Left colon (tissue), 2 donors: ENCODE measurements around the gene DNAH17. TPM values are rescaled to one million over a fixed set of nuclear protein-coding genes. Genes with fewer than 3 reads are reported as not detected.

ENCODE experiments used
- ATAC-seq: fragments of 200-7000 bp; cut with Tn5 transposase; one replicate; pipeline ENCODE4 v1.9.1; 2020; ENCODE audit warnings: mild to moderate bottlenecking, moderate library complexity
- DNase-seq, 2 donors: peaks; one replicate each; pipeline ENCODE4 v3.0.0-alpha.2; 2020
- intact Hi-C, 2 donors: fragments of 100-400 bp; cut with DNase I in 1 of 2; cut with micrococcal nuclease in 1 of 2; formaldehyde crosslinking; loops; one replicate each; pipeline versions ENCODE4 v1.11.2 to v1.14.0; 2022; cut with DNase I, micrococcal nuclease
- total RNA-seq, 2 donors: library from RNA; stranded (reverse); fragmentation: NEBNext Ultra II Directional; extraction: Animal tissue kit (Norgen Biotek cat#: 25700); gene quantifications; one replicate each; pipeline ENCODE4 v1.2.1, GENCODE V29; 2021
- donor health status: DM: no; HTN: no; CAD: no.
- donor health status: DM: yes; HTN: yes; CAD: no.

DNAH17 gene
- total RNA-seq, 2 donors from 2014 or later = not detected

DNA sequence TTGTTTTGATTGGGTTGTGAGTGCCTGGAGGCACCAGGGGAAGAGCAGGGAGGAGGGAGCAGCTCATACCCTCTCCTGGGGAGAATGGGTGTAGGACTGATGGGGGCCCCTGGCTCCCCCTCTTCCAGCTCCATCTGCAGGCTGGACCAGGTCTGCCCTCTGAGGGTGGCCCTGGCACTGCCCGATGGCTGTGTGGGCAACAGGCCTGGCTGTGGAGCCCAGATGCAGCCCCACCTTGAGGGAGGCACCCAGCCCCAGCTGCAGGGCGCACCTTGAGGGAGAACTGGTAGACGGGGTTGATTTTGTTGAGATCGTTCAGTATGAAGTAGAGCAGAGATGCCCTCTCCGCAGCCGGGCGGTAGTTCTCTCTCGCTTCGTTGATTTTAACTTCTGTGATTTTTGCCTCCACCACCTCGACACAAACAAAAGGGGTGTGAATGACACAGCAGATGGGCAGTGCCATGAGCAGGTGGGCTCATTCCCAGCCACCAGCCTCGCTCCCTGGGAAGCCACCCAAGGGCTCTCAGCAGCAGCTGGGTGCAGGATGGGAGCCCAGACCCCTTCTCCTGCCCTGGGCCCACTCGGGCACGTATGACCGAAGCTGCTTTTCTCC, 127.1 kb downstream of the DNAH17 start:
- intact Hi-C loops = no loop called here
- no peak for ATAC-seq
- DNase-seq = no peak

DNA sequence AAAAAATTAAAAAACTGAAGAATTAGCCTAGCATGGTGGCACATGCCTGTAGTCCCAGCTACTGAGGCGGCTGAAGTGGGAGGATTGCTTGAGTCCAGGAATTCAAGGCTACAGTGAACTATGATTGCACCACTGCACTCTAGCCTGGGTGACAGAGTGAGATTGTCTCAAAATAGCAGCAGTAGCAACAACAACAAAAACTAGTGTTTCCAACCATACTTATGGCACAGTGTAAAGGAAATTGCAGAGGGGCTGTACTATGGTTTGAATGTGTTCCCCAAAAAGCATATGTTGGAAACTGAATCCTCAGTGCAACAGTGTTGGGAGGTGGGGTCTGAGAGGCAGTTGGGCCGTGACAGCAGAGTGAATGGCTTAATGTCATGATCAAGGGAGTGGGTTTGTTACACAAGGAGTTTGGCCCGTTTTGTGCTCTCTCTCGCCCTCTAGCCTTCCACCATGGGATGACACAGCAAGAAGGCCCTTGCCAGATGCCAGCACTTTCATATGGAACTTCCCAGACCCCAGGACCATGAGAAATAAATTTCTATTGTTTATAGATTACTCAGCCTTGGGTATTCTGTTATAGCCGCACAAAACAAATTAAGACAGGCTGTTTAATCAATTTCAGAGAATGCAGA, 128.7 kb downstream of the DNAH17 start:
- ATAC-seq (no peak), DNase-seq (no peak)
- intact Hi-C loops = no loop called here

DNA sequence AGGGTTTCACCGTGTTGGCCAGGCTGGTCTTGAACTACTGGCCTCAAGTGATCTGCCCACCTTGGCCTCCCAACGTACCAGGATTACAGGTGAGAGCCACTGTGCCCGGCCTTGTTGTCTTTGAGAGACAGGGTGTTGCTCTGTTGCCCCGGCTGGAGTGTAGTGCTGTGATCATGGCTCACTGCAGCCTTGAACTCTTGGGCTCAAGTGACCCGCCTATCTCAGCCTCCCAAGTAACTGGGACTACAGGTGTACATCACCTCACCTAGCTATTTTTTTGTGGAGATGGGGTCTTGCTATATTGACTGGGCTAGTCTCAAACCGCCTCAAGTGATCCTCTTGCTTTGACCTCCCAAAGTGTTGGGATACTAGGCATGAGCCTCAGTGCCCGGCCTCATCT, 130.4 kb downstream of the DNAH17 start:
- intact Hi-C loops = no loop called here
- DNase-seq = no peak
- no peak for ATAC-seq

DNA sequence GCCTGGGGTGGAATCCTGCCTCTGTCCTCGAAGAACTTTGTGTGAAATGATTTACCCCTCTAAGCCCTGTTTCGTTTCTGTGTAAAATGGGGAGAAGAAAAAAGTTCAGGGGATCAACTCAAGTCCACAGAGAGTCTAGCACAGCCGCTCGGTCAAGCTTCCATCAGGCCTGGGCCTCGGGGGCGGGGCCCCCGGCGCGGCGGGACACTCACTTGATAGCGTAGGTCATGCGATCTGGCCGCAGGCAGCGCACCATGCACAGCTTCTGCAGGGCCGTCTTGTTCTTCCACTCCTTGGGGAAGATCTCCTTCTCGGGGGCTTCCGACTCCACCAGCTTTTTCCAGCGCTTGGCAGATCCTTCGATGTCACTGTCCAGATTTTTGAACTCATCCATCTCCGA, 132.8 kb downstream of the DNAH17 start:
- intact Hi-C loops = no loop called here
- no peak for DNase-seq
- no peak for ATAC-seq

DNA sequence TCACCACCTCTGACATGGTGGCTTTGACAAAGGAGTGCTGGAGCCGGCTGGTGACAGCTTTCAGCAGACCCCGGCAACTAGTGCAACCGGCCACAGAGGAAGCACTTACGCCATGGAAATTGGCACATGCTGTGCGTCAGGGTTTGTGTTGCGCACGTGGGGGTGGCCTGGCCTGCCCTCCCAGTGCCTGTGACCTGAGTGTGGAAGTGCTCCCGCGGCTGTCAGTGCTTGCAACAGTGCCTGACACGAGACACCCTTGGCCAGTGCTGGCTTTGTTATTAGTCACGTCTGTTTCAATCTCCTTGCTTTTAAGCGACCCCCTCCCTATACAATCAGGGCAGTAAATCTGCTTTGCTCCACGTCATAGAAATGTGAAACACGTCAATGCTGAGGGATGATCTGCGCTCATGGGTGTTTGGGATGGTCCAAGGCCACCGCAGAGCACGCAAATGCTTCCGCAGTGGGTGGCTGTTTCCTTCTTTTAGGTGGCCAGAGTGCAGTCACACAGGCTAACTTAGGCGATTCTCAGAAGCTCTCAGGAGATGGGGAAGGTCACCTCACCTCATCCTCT, 134.5 kb downstream of the DNAH17 start:
- intact Hi-C loops = no loop called here
- ATAC-seq (peak; percentile 26), DNase-seq (peak; percentile 27 to 74)

DNA sequence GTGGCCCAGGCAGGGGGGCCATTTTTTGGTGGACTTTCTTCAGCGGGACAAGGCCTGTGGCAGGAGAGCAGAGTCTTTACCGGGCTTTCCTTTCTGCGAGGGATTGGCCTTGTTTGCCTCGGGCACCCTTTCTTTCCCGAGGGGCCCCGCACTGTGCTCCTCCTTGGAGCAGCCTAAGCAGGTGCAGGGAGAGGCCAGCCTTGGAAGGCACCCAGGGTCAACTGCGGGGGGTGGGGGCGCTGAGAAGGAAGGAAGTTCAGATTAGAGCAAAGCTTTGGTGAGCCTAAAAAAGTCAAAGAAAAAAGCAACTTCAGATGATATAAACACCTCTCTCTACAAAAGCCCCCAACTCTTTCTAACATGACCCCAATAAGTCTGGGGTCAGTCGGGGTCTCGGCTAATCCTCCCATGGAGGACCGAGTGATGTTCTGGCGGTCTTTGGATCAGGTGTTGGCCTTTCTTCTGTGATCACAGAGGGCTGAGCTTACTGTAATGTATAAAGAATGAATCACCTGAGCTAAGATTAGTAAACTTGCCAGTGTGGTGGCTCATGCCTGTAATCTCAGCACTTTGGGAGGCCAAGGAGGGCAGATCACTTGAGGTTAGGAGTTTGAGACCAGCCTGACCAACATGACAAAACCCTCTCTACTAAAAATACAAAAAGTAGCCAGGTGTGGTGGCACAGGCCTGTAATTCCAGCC, 135.8 kb downstream of the DNAH17 start:
- ATAC-seq (no peak), DNase-seq (no peak)
- intact Hi-C loops = no loop called here

DNA sequence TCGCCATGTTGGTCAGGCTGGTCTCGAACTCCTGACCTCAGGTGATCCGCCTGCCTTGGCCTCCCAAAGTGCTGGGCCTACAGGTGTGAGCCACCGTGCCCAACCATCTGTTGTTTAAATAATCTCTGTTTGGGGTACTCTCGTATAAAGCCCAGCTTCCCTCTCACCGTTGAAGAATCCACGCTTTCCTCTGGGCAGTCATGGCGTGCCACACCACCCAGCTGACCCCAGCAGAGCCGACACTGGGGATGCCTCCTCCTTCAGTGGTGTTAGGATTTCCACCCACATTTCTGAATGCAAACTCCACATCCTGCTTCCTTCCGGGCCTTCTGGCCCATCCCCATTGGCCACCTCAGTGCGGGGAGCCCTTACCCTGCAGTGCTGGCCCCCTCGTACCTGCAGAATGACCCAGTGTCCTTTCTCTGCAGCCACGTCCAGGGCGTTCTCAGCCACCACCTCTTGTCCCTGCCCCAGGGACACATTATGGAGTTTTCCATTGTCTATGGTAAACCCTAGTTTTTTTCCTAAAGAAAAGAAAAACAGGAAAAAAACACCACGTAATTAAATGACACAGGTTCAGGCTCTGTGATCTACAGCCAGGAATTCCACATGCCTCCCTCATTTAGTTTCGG, 138.4 kb downstream of the DNAH17 start:
- ATAC-seq = no peak
- no peak for DNase-seq
- intact Hi-C loops = no loop called here

DNA sequence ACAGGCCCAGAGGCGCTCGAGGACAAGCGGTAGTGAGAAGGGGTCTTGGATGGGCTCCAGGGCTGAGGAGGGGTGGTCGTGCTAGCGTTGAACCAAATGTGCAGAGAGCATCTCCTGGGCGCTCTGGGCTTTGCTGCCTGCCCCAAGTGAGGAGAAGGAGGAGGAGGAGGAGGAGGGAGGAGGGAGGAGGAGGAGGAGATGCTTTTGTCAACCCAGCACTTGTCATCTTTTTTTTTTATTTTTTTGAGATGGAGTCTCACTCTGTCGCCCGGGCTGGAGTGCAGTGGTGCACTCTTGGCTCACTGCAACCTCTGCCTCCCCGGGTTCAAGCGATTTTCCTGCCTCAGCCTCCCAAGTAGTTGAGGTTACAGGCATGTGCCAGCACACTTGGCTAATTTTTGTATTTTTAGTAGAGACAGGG, 138.9 kb downstream of the DNAH17 start:
- DNase-seq (no peak), ATAC-seq (no peak)
- intact Hi-C loops = no loop called here

DNA sequence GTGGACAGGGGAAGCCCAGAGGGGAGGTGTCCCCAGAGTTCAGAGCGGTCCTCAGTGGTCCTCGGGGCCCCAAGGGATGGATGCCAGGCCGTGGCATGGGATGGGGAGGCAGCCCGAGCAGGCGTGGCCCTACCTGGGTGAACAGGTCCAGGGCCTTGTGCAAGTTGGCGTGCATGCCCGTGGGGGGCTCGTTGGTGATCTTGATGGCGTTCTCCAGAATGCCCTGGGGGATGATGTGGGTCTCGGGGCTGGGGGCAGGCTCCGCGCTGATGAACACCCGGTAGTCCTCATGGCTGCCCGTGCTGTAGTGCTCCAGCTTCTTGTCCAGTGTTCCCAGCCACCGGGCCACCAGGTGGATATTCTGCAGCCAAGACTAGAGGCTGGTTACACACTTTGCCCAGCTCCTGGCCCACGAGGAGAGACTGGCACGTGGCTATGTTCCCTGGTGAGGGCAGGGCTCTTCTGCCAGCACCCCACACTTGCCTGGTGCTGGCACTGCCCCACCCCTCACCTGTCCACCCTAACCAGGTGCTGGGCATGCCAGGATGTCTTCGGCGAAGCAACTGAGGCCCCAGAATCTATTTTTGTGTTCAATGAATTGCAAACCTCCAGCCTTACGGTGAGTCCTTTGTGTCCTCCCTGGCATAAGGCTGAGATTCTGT, 139.6 kb downstream of the DNAH17 start:
- no peak for ATAC-seq
- intact Hi-C loops = no loop called here
- no peak for DNase-seq

DNA sequence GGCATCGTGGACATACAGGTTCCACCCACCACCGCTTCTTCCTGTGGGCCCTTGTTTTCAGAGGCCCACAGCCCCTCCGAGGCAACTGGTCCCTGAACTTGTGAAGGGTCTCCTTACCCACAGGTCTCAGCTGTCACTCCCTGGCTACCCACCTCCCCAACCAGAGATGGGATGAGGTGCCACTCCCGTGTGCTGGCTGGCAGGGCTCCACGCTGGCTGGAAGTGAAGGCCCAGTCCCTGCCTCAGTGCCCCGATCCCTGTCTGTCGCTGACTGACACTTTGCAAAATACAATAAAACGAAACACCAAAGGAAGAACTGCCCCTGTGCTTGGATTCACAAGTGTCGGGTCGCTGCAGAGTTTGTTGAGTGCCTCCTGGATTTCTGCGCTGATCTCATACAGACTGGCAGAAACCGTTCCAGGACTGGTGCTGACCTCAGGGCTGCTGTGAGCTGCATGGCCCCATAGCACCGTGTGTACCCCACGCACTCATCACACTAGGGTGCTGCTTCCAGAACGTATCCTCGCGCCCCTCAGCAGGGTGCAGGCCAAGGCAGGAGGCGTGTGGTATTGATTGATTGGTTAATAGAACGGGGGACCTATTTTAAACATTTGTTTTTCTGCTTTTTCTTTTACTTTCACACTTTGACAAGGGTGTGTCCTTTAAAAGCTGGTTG, 141.7 kb downstream of the DNAH17 start:
- no peak for DNase-seq
- intact Hi-C loops = no loop called here
- ATAC-seq = no peak

DNA sequence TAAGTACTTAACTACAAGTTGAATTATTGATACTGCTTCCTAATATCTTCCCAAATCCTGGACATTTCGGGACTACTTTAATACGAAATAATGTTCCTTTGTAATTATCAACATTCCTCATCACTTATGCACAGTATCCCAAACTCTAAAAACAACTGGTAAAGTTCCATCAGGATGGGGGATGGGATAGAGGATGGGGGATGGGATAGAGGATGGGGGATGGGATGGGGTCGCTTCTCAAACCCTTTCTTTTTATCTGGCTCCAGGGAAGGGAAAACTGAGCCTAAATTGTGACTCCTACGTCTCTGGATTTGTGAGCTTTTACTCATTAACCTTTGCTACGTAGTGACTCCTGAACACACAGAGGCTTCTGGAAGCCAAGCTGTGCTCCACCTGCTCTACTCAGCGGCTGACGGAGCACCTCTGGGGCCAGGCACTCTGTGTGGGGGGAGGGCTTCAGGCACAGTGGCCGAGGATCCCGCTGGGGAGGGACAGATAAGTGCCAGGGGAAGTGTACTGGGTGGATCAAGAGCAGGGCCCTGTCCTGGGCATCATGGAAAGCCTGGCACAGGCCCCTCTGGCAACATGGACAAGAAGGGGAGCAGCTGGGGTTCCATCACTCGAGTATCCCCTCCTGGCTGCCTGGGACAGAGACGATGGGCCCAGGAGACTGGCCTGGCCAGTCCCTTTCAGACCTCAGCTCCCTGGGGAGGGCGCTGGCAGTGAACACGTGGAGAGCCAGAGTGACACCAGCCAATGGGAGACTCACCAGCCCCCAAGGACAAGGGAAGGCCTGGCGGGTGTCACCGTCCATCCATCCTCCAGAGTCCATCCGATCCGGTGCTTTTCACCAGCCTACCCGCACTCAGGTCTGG, 142.5 kb downstream of the DNAH17 start:
- DNase-seq (no peak), ATAC-seq (peak; percentile 3)
- intact Hi-C loops = no loop called here

DNA sequence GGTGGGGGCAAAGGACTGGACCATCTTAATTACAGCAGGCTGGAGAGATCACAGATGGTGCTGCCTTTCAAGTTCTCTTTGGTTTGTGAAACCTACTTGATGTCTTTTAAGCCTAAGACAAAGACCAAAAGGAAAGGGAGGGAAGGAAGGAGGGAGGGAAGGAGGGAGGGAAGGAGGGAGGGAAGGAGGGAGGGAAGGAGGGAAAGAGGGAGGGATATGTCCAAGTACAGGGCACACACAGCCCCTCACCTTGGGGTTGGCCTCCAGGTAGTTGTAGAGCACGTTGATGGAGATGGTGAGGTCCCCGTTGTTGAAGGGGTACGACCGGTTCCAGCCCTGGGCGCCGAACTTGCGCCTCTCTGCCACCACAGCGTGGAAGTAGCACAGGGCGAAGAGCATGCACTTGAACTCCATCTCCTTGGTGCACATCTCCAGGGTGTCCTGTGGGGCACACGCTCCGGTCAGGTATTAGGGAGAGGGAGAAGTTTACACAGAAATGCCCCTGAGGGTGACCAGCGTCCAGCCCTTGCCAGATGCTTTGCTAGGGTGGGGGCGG, 143.3 kb downstream of the DNAH17 start:
- intact Hi-C loops = no loop called here
- DNase-seq = no peak
- ATAC-seq = peak; percentile 12

DNA sequence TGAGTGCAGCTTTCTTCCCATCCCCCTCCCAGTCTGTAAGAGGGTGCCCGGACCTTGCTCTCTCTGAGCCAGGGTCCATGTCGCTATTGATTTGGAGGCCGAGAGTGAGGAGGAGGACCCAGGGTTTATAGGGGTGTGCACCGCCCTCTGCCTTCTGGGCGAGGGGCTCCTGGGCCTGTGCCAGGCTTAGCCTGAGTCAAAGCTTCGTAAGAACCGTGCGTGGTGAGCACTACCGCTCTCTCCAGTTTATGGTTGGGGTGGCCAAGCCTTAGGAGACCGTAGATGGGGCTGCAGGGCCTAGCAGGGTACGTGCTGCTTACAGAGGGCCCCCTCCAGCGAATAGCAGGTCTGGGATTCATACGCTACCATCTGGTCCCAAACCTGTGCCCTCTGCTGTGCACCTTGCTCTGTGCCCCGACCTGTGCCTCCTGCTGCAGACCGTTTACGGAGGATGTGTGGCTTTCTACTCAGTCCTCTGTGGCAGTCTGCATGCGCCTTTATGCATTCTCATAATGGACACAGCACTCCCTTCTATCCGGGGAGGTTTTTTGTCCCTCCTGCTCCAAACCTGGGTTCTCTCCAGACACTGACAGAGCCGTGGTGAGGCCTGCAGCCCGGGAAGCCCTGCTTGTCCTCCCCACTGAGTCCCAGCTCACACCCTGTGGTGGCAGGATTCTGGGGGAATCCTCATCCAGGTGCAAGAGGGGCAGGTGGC, 144.0 kb downstream of the DNAH17 start:
- DNase-seq = no peak
- intact Hi-C loops = no loop called here
- ATAC-seq = peak; percentile 12

DNA sequence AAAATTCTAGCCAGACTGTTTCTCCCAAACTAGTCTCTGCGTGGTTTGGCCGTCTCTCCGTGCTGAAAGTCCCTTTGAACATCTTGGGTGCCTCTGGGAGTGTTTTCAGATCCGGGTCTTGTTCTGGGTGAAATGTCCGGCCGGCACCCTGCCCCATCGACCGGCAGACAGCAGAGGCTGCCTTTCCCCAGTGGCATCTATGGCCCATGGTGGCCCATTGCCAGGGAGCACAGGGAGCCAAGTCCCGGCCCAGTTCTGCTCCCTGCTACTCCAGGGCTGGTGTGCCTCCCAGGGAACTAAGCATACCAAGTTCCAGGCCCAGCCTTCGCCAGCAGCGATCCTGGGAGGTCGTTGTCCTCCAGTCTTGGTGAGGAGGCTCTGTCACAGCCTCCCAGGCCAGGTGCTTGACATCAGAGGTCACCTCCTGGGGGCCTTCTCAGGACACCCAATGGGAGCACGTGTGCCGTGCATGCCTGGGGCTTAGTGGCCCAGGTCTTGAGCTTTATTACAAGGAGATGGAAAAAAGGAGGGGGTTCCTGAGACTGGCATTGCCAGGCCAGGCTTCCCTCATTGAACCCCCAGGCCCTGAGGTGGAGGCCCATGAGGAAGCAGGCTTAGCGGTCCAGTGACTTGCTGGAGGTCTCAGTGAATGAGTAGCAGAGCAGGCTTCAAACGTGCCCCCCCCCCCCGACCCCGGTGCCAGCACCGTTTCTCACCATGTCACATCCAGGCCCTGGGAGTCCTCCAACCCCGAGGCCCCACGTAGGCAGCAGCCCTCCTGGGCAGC, 144.8 kb downstream of the DNAH17 start:
- intact Hi-C loops = no loop called here
- no peak for DNase-seq
- peak; percentile 5 for ATAC-seq

DNA sequence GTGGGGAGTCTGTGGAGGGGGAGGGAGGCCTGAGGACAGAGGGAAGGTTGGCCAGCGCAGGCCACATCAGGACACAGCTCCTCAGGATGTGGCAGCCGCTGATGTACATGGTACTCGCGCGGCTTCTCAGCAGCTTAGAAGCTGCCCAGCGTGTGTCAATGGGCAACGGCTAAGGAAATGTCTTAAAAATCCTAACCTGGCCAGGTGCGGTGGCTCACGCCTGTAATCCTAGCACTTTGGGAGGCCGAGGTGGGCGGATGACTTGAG, 145.6 kb downstream of the DNAH17 start:
- intact Hi-C loops = no loop called here
- DNase-seq (no peak), ATAC-seq (no peak)
